K562 (cell line): ENCODE data around the gene TRIM71. TPM values are rescaled to one million over a fixed set of nuclear protein-coding genes. Genes with fewer than 3 reads are reported as not detected.

Experiments
- ATAC-seq: fragments of 200-7000 bp; cut with Tn5 transposase; 3 replicates; pipeline ENCODE4 v1.9.1; 2020; ENCODE audit warnings: moderate library complexity
- BruUV-seq: library from RNA; stranded (reverse); fragments of 400-500 nt; replicated peaks from 2 replicates; lab custom pipeline; 2021; lab: Mats Ljungman, UMichigan
- CTCF ChIA-PET: fragments of 300-600 bp; formaldehyde crosslinking; extraction: SDS; loops from one replicate; lab custom pipeline; 2021; ENCODE audit warnings: low intra/inter-chr PET ratio; lab: Yijun Ruan, JAX
- POLR2A ChIA-PET: fragments of 300-600, 350-650 bp; sonication (Branson Sonifier 250); formaldehyde crosslinking; extraction: SDS; loops from one replicate; lab custom pipeline; 2021; ENCODE audit warnings: antibody characterized with exemption, inconsistent platforms; lab: Yijun Ruan, JAX
- DNase-seq, 4 experiments: peaks; one replicate each; pipeline versions ENCODE4 v3.0.0 to v3.0.0-alpha.2; 2011 to 2018; ENCODE audit warnings: low spot score in 3 of 4, mixed read lengths in 3 of 4; ENCODE audit errors: extremely low read depth in 1 of 4
- FAIRE-seq: peaks from 2 replicates; lab custom pipeline; 2011; peaks lifted over from hg19 to GRCh38; lab: Jason Lieb, UNC
- H2AFZ ChIP-seq: 2 replicates; pipeline ENCODE4 v1.6.0; 2011; ENCODE audit warnings: low read depth, low read length, control low read depth, inconsistent platforms
- H3K27ac ChIP-seq: fragments of 200-600 bp; 3 replicates; pipeline ENCODE4 v1.8.0; 2011; ENCODE audit warnings: low read depth, mild to moderate bottlenecking, control low read depth, inconsistent platforms, low read length, moderate library complexity, mixed read lengths; ENCODE audit errors: extremely low read depth
- H3K27me3 ChIP-seq, 2 experiments: fragments of 300-600 bp in 1 of 2; 2 replicates in 1 of 2; 3 replicates in 1 of 2; pipeline versions ENCODE4 v1.6.0 to v1.8.0; 2011; ENCODE audit warnings: inconsistent platforms in 2 of 2, low read length in 2 of 2, mild to moderate bottlenecking in 1 of 2, mixed read lengths in 1 of 2, moderate library complexity in 1 of 2; ENCODE audit not compliant: control insufficient read depth in 2 of 2, insufficient read depth in 2 of 2
- H3K36me3 ChIP-seq: fragments of 300-600 bp; 3 replicates; pipeline ENCODE4 v1.8.0; 2011; ENCODE audit warnings: mild to moderate bottlenecking, low read length, inconsistent platforms; ENCODE audit not compliant: control insufficient read depth, insufficient read depth
- H3K4me1 ChIP-seq, 2 experiments: fragments of 200-600 bp in 1 of 2; replicated peaks in 1 of 2; 2 replicates in 1 of 2; 3 replicates in 1 of 2; pipeline versions ENCODE4 v1.5.1 to v1.8.0; 2011; ENCODE audit warnings: inconsistent platforms in 2 of 2, low read length in 2 of 2, mild to moderate bottlenecking in 1 of 2, mixed read lengths in 1 of 2, moderate library complexity in 1 of 2; ENCODE audit not compliant: control insufficient read depth in 2 of 2, insufficient read depth in 2 of 2
- H3K4me2 ChIP-seq: 2 replicates; pipeline ENCODE4 v1.6.1; 2011; ENCODE audit warnings: low read length, control low read depth, inconsistent platforms, mixed read lengths; ENCODE audit not compliant: insufficient read depth
- H3K4me3 ChIP-seq: fragments of 200-600 bp; sonication (generic), shearing (Covaris generic); 2 replicates; pipeline ENCODE4 v1.5.1; 2016; ENCODE audit warnings: control low read depth, inconsistent platforms
- H3K79me2 ChIP-seq: fragments of 200-600 bp; 3 replicates; pipeline ENCODE4 v1.8.0; 2011; ENCODE audit warnings: low read length, inconsistent platforms; ENCODE audit not compliant: control insufficient read depth, insufficient read depth
- H3K9ac ChIP-seq, 2 experiments: 2 replicates each; pipeline versions ENCODE4 v1.6.0 to v1.6.1; 2011; ENCODE audit warnings: low read depth in 2 of 2, low read length in 2 of 2, control low read depth in 1 of 2, inconsistent platforms in 1 of 2, mild to moderate bottlenecking in 1 of 2, mixed read lengths in 1 of 2; ENCODE audit not compliant: insufficient read depth in 1 of 2
- H3K9me1 ChIP-seq: one replicate; pipeline ENCODE4 v1.6.0; 2011; ENCODE audit warnings: inconsistent platforms, mild to moderate bottlenecking, low read length, moderate library complexity; ENCODE audit not compliant: control insufficient read depth, insufficient read depth
- H3K9me3 ChIP-seq: replicated peaks from 2 replicates; pipeline ENCODE4 v1.5.1; 2011; ENCODE audit warnings: low read depth, low read length, inconsistent platforms; ENCODE audit not compliant: control insufficient read depth, insufficient read depth
- H4K20me1 ChIP-seq: replicated peaks from 2 replicates; pipeline ENCODE4 v1.6.1; 2011; ENCODE audit warnings: low read length, inconsistent platforms, mixed read lengths; ENCODE audit not compliant: control insufficient read depth, insufficient read depth
- ZNF12 ChIP-seq: sonication (generic); formaldehyde crosslinking; IDR thresholded peaks from 2 replicates; pipeline ENCODE4 v1.4.0; 2020; ENCODE audit warnings: mild to moderate bottlenecking, missing genetic modification reagents
- WGBS: fragments of 100-300 bp; shearing (Covaris generic); methylation state at CpG from one replicate; pipeline ENCODE4 v1.1.6; 2016; ENCODE audit warnings: low coverage, mixed read lengths; ENCODE audit not compliant: insufficient coverage; ENCODE audit errors: missing lambda C conversion rate; 5-methylcytosine and 5-hydroxymethylcytosine counted together
- in situ Hi-C: fragments of 300-500 bp; cut with MboI; formaldehyde crosslinking; loops from 4 replicates; pipeline ENCODE4 v1.15.0; 2018; ENCODE audit warnings: inconsistent platforms, mixed read lengths
- intact Hi-C: fragments of 100-400 bp; cut with micrococcal nuclease; formaldehyde crosslinking; loops from 2 replicates; pipeline ENCODE4 v1.14.2; 2022
- polyA plus RNA-seq, 8 experiments: library from polyadenylated mRNA; depleted of rRNA in 4 of 8; stranded (reverse) in 5 of 8; unstranded in 3 of 8; fragments of >200 nt; fragmentation: Nextera tagmentation in 2 of 8; fragmentation: Illumina TruSeq in 1 of 8; extraction: Ambion mirVana in 2 of 8; extraction: Trizol in 1 of 8; gene quantifications; 2 replicates each; pipeline versions ENCODE4 v1.2.1 to v1.2.3, GENCODE V29; 2011 to 2014; ENCODE audit warnings: inconsistent platforms in 1 of 8, missing spikeins in 1 of 8
- total RNA-seq, 7 experiments: library from RNA; depleted of rRNA in 6 of 7; stranded (reverse); fragments of >200 nt in 6 of 7; fragmentation: Illumina TruSeq in 2 of 7; extraction: Trizol in 2 of 7; gene quantifications; 2 replicates each; pipeline versions ENCODE4 v1.2.1 to v1.2.3, GENCODE V29; 2011 to 2021; ENCODE audit warnings: low replicate concordance in 1 of 7
- TF ChIP-seq, protein P1 (sequence below): IDR thresholded peaks from 2 replicates; pipeline ENCODE4 v1.6.1; 2012; ENCODE audit warnings: low read depth, low read length, improper control_type of control experiment, borderline replicate concordance

The TRIM71 gene
- total and polyA plus RNA-seq, 9 of the 15 experiments (the other 6 are each of a cell fraction or from before 2014, with no cell fraction given): 0.04 to 0.11 TPM; not detected in 7

DNA sequence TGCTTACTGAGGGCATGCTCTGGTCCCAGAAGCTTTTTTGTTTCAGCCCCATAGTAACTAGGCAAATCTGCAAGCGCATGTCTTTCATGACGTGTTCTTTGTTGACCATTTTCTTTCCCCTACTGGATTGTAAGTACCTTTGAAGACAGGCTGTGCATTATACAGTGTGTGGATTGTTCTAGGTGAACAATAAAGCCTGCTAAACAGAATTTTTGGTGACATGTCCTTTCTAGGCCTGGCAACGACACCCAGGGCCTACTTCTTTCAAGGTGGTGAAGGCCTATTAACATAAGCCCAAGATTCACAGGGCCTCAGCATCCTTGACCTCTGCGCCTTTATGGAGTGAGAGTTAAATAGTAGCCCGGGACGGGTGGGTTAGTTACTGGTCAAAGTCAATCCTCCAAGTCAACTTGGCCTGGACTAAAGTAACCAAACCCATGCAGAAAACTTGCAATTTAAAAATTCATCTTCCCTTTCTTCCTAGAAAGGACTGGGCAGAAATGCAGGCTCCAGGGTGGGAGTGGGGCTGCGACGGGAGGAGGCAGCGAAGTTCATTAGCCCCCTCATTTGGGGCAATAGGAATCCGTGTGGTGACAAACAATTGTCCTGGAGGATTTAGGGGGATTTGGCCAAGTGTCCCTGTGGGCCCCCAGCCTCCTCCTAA is 37.6 kb upstream of the TRIM71 start:
- intact Hi-C loops: loop anchor here (5.0 kb wide), 2 partner anchors 48 to 152 kb away; no protein-coding TSS in a partner anchor
- Histone ChIP-seq H3K4me2 (peak overlapping the region; percentile 90), H3K9me3 (no peaks in the 10 kb centered on the region), H2AFZ (peak overlapping the region; percentile 91), H4K20me1 (no peaks in the 10 kb centered on the region), H3K79me2 (no peaks in the 10 kb centered on the region), H3K36me3 (peaks cover 6% of the 10 kb centered on the region; the same call in 1 of the 3 replicates), H3K9ac (peak overlapping the region; percentile 69 to 93; a peak in 3 of 4 replicates), H3K27ac (no peak overlapping the region), H3K9me1 (no peaks in the 10 kb centered on the region), H3K4me1 (peaks cover 4 to 18% of the 10 kb centered on the region in 2 experiments; a peak in 4 of 5 replicates), H3K27me3 (no peaks in the 10 kb centered on the region)
- POLR2A ChIA-PET: interaction anchor here (0.6 to 1.9 kb wide), 4 partner anchors 9 to 17 kb away, joined by 3 to 8 read pairs (median 6); no protein-coding TSS in a partner anchor
- in situ Hi-C loops: no loop called here
- 80% methylated on average over 10 of the region's 10 CpGs for WGBS
- CTCF ChIA-PET: interaction anchor here (0.6 kb wide), 1 partner anchor 407 kb away, joined by 3 read pairs; no protein-coding TSS in a partner anchor
- ATAC-seq: no peak
- no peak for FAIRE-seq
- no TSS peak for BruUV-seq
- no peak for DNase-seq
- TF ChIP-seq, protein P1, sequence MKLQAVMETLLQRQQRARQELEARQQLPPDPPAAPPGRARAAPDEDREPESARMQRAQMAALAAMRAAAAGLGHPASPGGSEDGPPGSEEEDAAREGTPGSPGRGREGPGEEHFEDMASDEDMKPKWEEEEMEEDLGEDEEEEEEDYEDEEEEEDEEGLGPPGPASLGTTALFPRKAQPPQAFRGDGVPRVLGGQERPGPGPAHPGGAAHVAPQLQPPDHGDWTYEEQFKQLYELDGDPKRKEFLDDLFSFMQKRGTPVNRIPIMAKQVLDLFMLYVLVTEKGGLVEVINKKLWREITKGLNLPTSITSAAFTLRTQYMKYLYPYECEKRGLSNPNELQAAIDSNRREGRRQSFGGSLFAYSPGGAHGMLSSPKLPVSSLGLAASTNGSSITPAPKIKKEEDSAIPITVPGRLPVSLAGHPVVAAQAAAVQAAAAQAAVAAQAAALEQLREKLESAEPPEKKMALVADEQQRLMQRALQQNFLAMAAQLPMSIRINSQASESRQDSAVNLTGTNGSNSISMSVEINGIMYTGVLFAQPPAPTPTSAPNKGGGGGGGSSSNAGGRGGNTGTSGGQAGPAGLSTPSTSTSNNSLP: no peak
- 0 out of 2 replicates have a peak, but pooled peaks have one; percentile 28 for TF ChIP-seq ZNF12
- TF ChIP-seq, all 486 proteins: peak for 1
- H3K4me3 ChIP-seq: peak overlapping the region; percentile 50; the same call in 1 of the 2 replicates
